PC-3 (cell line): ENCODE measurements around the gene BMP8B. TPM values are rescaled to one million over a fixed set of nuclear protein-coding genes. Genes with fewer than 3 reads are reported as not detected.
A peak's percentile ranks its signal among the peaks of the same experiment; 100 is the strongest.

Experiments used
- ATAC-seq: fragments of 200-7000 bp; cut with Tn5 transposase; 2 replicates; pipeline ENCODE4 v1.9.1; 2020; ENCODE audit warnings: mild to moderate bottlenecking, moderate library complexity
- Bru-seq: library from RNA; stranded (reverse); fragments of 400-500 nt; gene quantifications from one replicate; lab custom pipeline; 2021; lab: Mats Ljungman, UMichigan
- BruChase-seq, 2 experiments: library from RNA; stranded (reverse); fragments of 400-500 nt; gene quantifications; one replicate each; lab custom pipeline; 2021; lab: Mats Ljungman, UMichigan
- BruUV-seq: library from RNA; stranded (reverse); fragments of 400-500 nt; replicated peaks from 2 replicates; lab custom pipeline; 2021; lab: Mats Ljungman, UMichigan
- CTCF ChIA-PET: fragments of 300-600 bp; sonication (Branson Sonifier 250); formaldehyde crosslinking; loops from one replicate; lab custom pipeline; 2022; ENCODE audit warnings: antibody characterized with exemption; lab: Charles Lee
- POLR2A ChIA-PET: fragments of 300-600 bp; sonication (Branson Sonifier 250); formaldehyde crosslinking; loops from one replicate; lab custom pipeline; 2022; ENCODE audit warnings: antibody characterized with exemption; ENCODE audit not compliant: unreplicated experiment; lab: Charles Lee
- DNase-seq: peaks from one replicate; pipeline ENCODE4 v3.0.0-alpha.2; 2015
- H2AFZ ChIP-seq: fragments of 300-600 bp; sonication (generic); 2 replicates; pipeline ENCODE4 v1.6.0; 2016; ENCODE audit warnings: antibody characterized with exemption, low read length
- H3F3A ChIP-seq: fragments of 300-600 bp; sonication (generic); one replicate; pipeline ENCODE4 v1.6.0; 2017; ENCODE audit warnings: antibody characterized with exemption, low read length, control low read depth, mild to moderate bottlenecking; ENCODE audit not compliant: unreplicated experiment
- H3K27ac ChIP-seq: fragments of 300-600 bp; sonication (generic); 2 replicates; pipeline ENCODE4 v1.5.1; 2016; ENCODE audit warnings: mild to moderate bottlenecking, low read length
- H3K27me3 ChIP-seq: fragments of 300-600 bp; sonication (generic); 2 replicates; pipeline ENCODE4 v1.6.1; 2016; ENCODE audit warnings: low read length, mixed read lengths
- H3K36me3 ChIP-seq: fragments of 300-600 bp; sonication (generic); 2 replicates; pipeline ENCODE4 v1.6.1; 2016; ENCODE audit warnings: low read depth, mixed run types, low read length, mixed read lengths
- H3K4me1 ChIP-seq: fragments of 300-600 bp; sonication (generic); 2 replicates; pipeline ENCODE4 v1.5.1; 2016; ENCODE audit warnings: low read length; ENCODE audit not compliant: insufficient read depth
- H3K4me2 ChIP-seq: fragments of 300-600 bp; sonication (generic); 2 replicates; pipeline ENCODE4 v1.6.0; 2016; ENCODE audit warnings: low read length
- H3K4me3 ChIP-seq: fragments of 300-600 bp; sonication (generic); 2 replicates; pipeline ENCODE4 v1.5.1; 2016; ENCODE audit warnings: mild to moderate bottlenecking, low read length, mixed read lengths
- H3K79me2 ChIP-seq: fragments of 300-600 bp; sonication (generic); 2 replicates; pipeline ENCODE4 v1.6.1; 2017; ENCODE audit warnings: low read length, mixed read lengths
- H3K9ac ChIP-seq: fragments of 300-600 bp; sonication (generic); 2 replicates; pipeline ENCODE4 v1.6.0; 2016; ENCODE audit warnings: mild to moderate bottlenecking, low read length
- H3K9me2 ChIP-seq: fragments of 300-600 bp; sonication (generic); replicated peaks from 2 replicates; pipeline ENCODE4 v1.6.1; 2016; ENCODE audit warnings: mixed run types, low read length, mixed read lengths
- H3K9me3 ChIP-seq: fragments of 300-600 bp; sonication (generic); 2 replicates; pipeline ENCODE4 v1.6.1; 2016; ENCODE audit warnings: low read length, mixed read lengths
- H4K20me1 ChIP-seq: fragments of 300-600 bp; sonication (generic); 2 replicates; pipeline ENCODE4 v1.6.1; 2016; ENCODE audit warnings: low read length, mixed read lengths
- EZH2 ChIP-seq: fragments of 300-600 bp; sonication (generic); IDR thresholded peaks from one replicate; pipeline ENCODE4 v1.6.1; 2017; ENCODE audit warnings: antibody characterized with exemption, mild to moderate bottlenecking, low read length; ENCODE audit not compliant: unreplicated experiment
- EZH2phosphoT487 ChIP-seq: fragments of 300-600 bp; sonication (generic); IDR thresholded peaks from 2 replicates; pipeline ENCODE4 v1.6.1; 2018; ENCODE audit warnings: mild to moderate bottlenecking, antibody characterized with exemption, low read length, borderline replicate concordance
- intact Hi-C: fragments of 100-400 bp; cut with micrococcal nuclease; formaldehyde crosslinking; loops from 2 replicates; pipeline ENCODE4 v1.9.0; 2023
- long read RNA-seq: library from polyadenylated mRNA; unstranded; transcript quantifications from one replicate; pipeline ENCODE4 v2.0.0, GENCODE V29; 2021; ENCODE audit not compliant: unreplicated experiment
- total RNA-seq: library from RNA; depleted of rRNA; stranded (reverse); fragments of >200 nt; gene quantifications from 2 replicates; pipeline ENCODE4 v1.2.3, GENCODE V29; 2014; rRNA removed
- TF ChIP-seq, protein P1 (sequence below): fragments of 300-600 bp; sonication (generic); conservative IDR thresholded peaks from 2 replicates; pipeline ENCODE4 v1.5.1; 2017; ENCODE audit warnings: antibody characterized with exemption, low read depth, mild to moderate bottlenecking, low read length

BMP8B gene, protein sequence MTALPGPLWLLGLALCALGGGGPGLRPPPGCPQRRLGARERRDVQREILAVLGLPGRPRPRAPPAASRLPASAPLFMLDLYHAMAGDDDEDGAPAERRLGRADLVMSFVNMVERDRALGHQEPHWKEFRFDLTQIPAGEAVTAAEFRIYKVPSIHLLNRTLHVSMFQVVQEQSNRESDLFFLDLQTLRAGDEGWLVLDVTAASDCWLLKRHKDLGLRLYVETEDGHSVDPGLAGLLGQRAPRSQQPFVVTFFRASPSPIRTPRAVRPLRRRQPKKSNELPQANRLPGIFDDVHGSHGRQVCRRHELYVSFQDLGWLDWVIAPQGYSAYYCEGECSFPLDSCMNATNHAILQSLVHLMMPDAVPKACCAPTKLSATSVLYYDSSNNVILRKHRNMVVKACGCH
- total RNA-seq (3.3 and 4.7 TPM in 2 replicates), Bru-seq, nascent RNA (percentile 30 among the genes with signal in this experiment), BruChase-seq, experiment 1, labeled RNA remaining after a 6-hour chase (percentile 34 among the genes with signal in this experiment), BruChase-seq, experiment 2, labeled RNA remaining after a 2-hour chase (percentile 36 among the genes with signal in this experiment)
- long read RNA-seq, full-length matches to known transcripts, result 1 of 5 reads
- long read RNA-seq, partial matches to known transcripts, result 2 of 5 reads
- long read RNA-seq, other reads (novel, unspliced or antisense), result 2 of 5 reads

- ChIA-PET POLR2A (no interaction called here), CTCF (no interaction called here)
- Histone ChIP-seq H3K79me2 (peaks cover 6% of the 10 kb centered on the region; the same call in 1 of the 2 replicates), H3K4me2 (peak within 1 kb of the TSS; percentile 90), H3K36me3 (no peaks in the 10 kb centered on the region), H3K27me3 (no peaks in the 10 kb centered on the region), H3K27ac (no peak within 1 kb of the TSS), H3K9ac (peak within 1 kb of the TSS; percentile 61), H3F3A (no peaks in the 10 kb centered on the region), H3K4me3 (peak within 1 kb of the TSS; percentile 71), H2AFZ (peak within 1 kb of the TSS; percentile 93), H3K9me3 (no peaks in the 10 kb centered on the region), H3K4me1 (peaks cover 10% of the 10 kb centered on the region), H4K20me1 (no peaks in the 10 kb centered on the region), H3K9me2 (no peaks in the 10 kb centered on the region)
- DNase-seq (peak; percentile 75), ATAC-seq (peak; percentile 91)
- BruUV-seq, result no TSS peak
- TF ChIP-seq EZH2 (no peak), EZH2phosphoT487 (no peak)
- TF ChIP-seq, protein P1, sequence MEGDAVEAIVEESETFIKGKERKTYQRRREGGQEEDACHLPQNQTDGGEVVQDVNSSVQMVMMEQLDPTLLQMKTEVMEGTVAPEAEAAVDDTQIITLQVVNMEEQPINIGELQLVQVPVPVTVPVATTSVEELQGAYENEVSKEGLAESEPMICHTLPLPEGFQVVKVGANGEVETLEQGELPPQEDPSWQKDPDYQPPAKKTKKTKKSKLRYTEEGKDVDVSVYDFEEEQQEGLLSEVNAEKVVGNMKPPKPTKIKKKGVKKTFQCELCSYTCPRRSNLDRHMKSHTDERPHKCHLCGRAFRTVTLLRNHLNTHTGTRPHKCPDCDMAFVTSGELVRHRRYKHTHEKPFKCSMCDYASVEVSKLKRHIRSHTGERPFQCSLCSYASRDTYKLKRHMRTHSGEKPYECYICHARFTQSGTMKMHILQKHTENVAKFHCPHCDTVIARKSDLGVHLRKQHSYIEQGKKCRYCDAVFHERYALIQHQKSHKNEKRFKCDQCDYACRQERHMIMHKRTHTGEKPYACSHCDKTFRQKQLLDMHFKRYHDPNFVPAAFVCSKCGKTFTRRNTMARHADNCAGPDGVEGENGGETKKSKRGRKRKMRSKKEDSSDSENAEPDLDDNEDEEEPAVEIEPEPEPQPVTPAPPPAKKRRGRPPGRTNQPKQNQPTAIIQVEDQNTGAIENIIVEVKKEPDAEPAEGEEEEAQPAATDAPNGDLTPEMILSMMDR, result no peak
- intact Hi-C loops, result no loop called here
Measured at GRCh38 chr1:39788758-39789570, at the start of gene BMP8B. BMP8B (minus strand) TSS chr1:39788865; CDS start chr1:39788485, 380 bp downstream.

DNA sequence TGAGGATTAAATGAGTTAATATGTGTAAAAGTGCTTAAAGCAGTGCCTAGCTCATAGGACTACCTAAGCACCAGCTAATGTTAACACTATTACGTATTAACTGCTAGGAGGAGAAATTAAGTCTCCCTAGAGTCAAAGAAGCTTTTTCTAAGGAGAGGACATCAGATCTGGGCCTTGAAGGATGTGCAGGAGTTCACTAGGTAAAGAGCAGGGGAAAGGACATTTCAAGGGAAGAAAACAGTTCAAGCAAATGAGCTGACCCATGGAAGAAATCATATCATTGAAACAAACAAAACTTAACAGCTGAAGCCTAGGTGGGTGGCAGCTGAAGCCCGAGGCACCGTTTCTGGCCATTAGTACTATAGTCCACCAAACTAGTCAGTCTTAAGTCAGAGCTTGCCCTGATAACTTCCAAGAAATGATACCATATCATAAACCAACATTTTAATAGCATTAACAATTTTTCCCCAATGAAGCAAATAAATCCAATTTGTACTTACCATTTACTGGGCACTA, 48.0 kb upstream of the BMP8B start:
- H2AFZ ChIP-seq, result no peak overlapping the region
- intact Hi-C loops, result no loop called here
- BruUV-seq, result no TSS peak
- no peaks in the 10 kb centered on the region for H3K27me3 ChIP-seq
- H3K4me2 ChIP-seq, result no peak overlapping the region
- H3K4me1 ChIP-seq, result no peaks in the 10 kb centered on the region
- H3K27ac ChIP-seq, result no peak overlapping the region
- no peaks in the 10 kb centered on the region for H3K79me2 ChIP-seq
- no peak overlapping the region for H3K4me3 ChIP-seq
- no peaks in the 10 kb centered on the region for H3K9me3 ChIP-seq
- no peak for TF ChIP-seq EZH2
- no peak for TF ChIP-seq EZH2phosphoT487
- TF ChIP-seq, protein P1, result no peak
- peaks cover 40% of the 10 kb centered on the region for H3K36me3 ChIP-seq
- no peak for ATAC-seq
- ChIA-PET CTCF (no interaction called here), POLR2A (interaction anchor here (0.6 kb wide), 1 partner anchor 64 kb away, joined by 3 read pairs; no protein-coding TSS in a partner anchor)
- H3K9ac ChIP-seq, result no peak overlapping the region
- DNase-seq, result no peak
- no peaks in the 10 kb centered on the region for H4K20me1 ChIP-seq
- H3K9me2 ChIP-seq, result no peaks in the 10 kb centered on the region
- H3F3A ChIP-seq, result no peaks in the 10 kb centered on the region
